HUES48 (cell line): Measurements from ENCODE around the gene MDP1.
A peak's percentile ranks its signal among the peaks of the same experiment; 100 is the strongest.

Experiments
- H3K27ac ChIP-seq: one replicate; pipeline ENCODE4 v1.7.0; 2013; ENCODE audit warnings: low read depth, low read length, inconsistent platforms
- H3K27me3 ChIP-seq: 2 replicates; pipeline ENCODE4 v1.6.1; 2013; ENCODE audit warnings: mild to moderate bottlenecking, low read length; ENCODE audit not compliant: control insufficient read depth, insufficient read depth
- H3K36me3 ChIP-seq: 2 replicates; pipeline ENCODE4 v1.6.1; 2013; ENCODE audit warnings: low read length; ENCODE audit not compliant: control insufficient read depth, insufficient read depth
- H3K4me1 ChIP-seq: 2 replicates; pipeline ENCODE4 v1.6.1; 2013; ENCODE audit warnings: mild to moderate bottlenecking, low read length; ENCODE audit not compliant: control insufficient read depth, insufficient read depth
- H3K4me3 ChIP-seq: 2 replicates; pipeline ENCODE4 v1.5.1; 2013; ENCODE audit warnings: mild to moderate bottlenecking, low read depth, low read length
- H3K9ac ChIP-seq: 2 replicates; pipeline ENCODE4 v1.6.1; 2013; ENCODE audit warnings: mild to moderate bottlenecking, low read depth, low read length, moderate library complexity
- H3K9me3 ChIP-seq: 2 replicates; pipeline ENCODE4 v1.6.1; 2013; ENCODE audit warnings: low read length; ENCODE audit not compliant: control insufficient read depth, insufficient read depth

The MDP1 gene

GRCh38 chr14:24176599-24176998 is 39.3 kb downstream of the MDP1 start:
- no peak overlapping the region for H3K9ac ChIP-seq
- no peaks in the 10 kb centered on the region for H3K27me3 ChIP-seq
- peaks cover 64% of the 10 kb centered on the region for H3K36me3 ChIP-seq
- no peak overlapping the region for H3K4me3 ChIP-seq
- H3K9me3 ChIP-seq, result no peaks in the 10 kb centered on the region
- 0 out of 2 replicates have a peak, but pooled peaks cover 6% of the 10 kb centered on the region for H3K4me1 ChIP-seq
- H3K27ac ChIP-seq, result no peak overlapping the region

GRCh38 chr14:24172871-24173281 is 43.0 kb downstream of the MDP1 start:
- Histone ChIP-seq H3K36me3 (peaks cover 28% of the 10 kb centered on the region), H3K9me3 (no peaks in the 10 kb centered on the region), H3K27ac (no peak overlapping the region), H3K27me3 (no peaks in the 10 kb centered on the region), H3K4me1 (0 out of 2 replicates have a peak, but pooled peaks cover 6% of the 10 kb centered on the region), H3K4me3 (peak overlapping the region; percentile 78), H3K9ac (no peak overlapping the region)

DNA sequence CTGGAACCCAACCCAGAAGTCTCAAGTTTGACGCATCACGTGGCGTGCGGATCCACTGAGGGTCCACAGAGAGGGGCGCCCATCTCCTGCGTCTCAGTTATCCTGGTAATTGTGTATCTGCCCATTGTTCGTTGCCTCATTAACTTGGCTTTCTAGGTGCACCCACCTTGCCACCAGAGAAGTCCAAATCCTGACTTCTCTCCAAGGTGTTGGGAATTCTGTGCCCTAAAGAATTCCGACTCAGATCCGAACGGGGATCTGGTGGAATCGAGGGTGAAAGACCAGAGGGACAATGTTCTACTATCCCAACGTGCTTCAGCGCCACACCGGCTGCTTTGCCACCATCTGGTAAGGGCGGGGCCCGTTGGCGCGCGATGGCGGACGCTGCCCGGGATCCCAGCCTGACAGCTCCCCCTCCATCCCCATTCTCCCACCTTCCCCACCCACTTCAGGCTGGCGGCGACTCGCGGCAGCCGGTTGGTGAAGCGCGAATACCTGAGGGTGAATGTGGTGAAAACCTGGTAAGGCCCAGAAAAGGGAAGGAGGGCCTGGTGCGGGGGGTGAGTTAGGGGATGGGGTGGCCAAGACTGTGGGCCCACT is 43.5 kb downstream of the MDP1 start:
- Histone ChIP-seq H3K9ac (0 out of 2 replicates have a peak overlapping the region, but pooled peaks have one; percentile 15), H3K27ac (peak overlapping the region; percentile 50), H3K36me3 (peaks cover 22% of the 10 kb centered on the region), H3K4me1 (0 out of 2 replicates have a peak, but pooled peaks cover 6% of the 10 kb centered on the region), H3K4me3 (peak overlapping the region; percentile 78), H3K9me3 (no peaks in the 10 kb centered on the region), H3K27me3 (no peaks in the 10 kb centered on the region)

DNA sequence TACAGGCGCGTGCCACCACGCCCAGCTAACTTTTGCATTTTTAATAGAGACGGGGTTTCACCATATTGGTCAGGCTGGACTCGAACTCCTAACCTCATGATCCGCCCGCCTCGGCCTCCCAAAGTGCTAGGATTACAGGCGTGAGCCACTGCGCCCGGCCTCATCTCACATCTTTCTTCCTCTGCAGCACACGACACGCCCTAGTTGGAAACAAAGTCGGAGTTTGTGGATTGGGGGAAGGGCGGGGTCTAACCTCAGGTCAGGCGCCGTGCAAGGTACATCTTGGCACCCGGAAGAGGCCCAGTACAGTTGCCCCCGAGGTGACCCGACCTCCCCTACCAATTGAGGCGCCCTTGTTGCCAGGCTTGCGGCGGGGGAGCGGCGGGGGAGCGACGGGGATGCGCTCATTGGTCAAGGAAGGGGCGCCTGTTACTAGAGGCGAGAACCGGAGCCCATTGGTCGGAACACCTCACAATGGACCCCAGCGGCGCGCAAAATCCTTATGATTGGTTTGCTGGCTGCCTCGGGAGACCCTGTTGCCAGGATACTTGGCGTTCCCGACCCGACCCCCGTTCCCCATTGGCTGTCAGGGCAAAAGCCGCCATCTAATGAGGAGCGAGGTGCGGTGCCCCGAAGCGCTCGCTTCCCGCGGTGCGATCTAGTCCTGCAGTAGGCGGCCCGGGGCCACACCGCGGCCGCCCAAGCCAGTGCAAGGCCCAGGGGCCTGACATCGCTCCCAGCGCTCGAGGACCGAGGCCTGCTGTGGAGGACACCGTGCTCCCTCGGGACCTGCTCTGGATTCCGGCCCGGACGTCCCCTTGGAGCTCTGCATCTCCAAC is 44.2 kb downstream of the MDP1 start, which contains the start of gene REC8:
TSS of gene REC8 (plus strand) at position 659 of the 839 bp plus-strand sequence. CDS start 473 bp downstream, outside the sequence.
- Histone ChIP-seq H3K36me3 (peaks cover 15% of the 10 kb centered on the region), H3K4me1 (0 out of 2 replicates have a peak, but pooled peaks cover 6% of the 10 kb centered on the region), H3K9me3 (no peaks in the 10 kb centered on the region), H3K27ac (peak within 1 kb of the TSS; percentile 50), H3K4me3 (peak within 1 kb of the TSS; percentile 78), H3K9ac (0 out of 2 replicates have a peak within 1 kb of the TSS, but pooled peaks have one; percentile 15), H3K27me3 (no peaks in the 10 kb centered on the region)

- Histone ChIP-seq H3K27me3 (no peaks in the 10 kb centered on the region), H3K36me3 (peaks cover 26% of the 10 kb centered on the region), H3K9me3 (no peaks in the 10 kb centered on the region), H3K9ac (no peak overlapping the region), H3K4me1 (0 out of 2 replicates have a peak, but pooled peaks cover 6% of the 10 kb centered on the region), H3K4me3 (no peak overlapping the region), H3K27ac (no peak overlapping the region)
Observed at GRCh38 chr14:24167469-24168114, 48.3 kb downstream of the MDP1 start.

DNA sequence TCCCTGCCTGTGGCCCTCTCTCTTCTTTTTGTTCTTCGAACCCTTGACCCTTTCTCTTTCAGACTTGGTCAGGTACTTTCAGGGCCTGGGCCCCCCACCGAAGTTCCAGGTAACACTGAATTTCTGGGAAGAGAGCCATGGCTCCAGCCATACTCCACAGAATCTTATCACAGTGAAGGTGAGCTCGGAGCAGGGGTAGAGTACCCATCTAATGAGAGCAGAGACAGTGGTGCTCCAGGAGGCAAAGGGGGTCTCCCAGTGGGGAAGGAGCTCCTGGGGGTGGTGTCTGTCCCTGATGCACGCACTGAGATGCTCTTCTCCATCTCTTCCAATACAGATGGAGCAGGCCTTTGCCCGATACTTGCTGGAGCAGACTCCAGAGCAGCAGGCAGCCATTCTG is 50.1 kb downstream of the MDP1 start:
- Histone ChIP-seq H3K9ac (no peak overlapping the region), H3K36me3 (peaks cover 27% of the 10 kb centered on the region), H3K9me3 (no peaks in the 10 kb centered on the region), H3K27ac (no peak overlapping the region), H3K4me1 (peaks cover 9% of the 10 kb centered on the region; the same call in 1 of the 2 replicates), H3K4me3 (no peak overlapping the region), H3K27me3 (no peaks in the 10 kb centered on the region)

- Histone ChIP-seq H3K27me3 (no peaks in the 10 kb centered on the region), H3K9ac (no peak overlapping the region), H3K36me3 (peaks cover 39% of the 10 kb centered on the region), H3K9me3 (no peaks in the 10 kb centered on the region), H3K27ac (no peak overlapping the region), H3K4me3 (no peak overlapping the region), H3K4me1 (peaks cover 11% of the 10 kb centered on the region; the same call in 1 of the 2 replicates)
Observed at GRCh38 chr14:24164518-24164991, 51.3 kb downstream of the MDP1 start.
